Measurements from ENCODE around the gene HS6ST3.

HS6ST3 gene

GRCh38 chr13:96238241-96238640, 148.3 kb downstream of the HS6ST3 start:
- in situ Hi-C loops (cut with MboI; ENCODE audit: low sequenced_read_pairs, unreplicated experiment), result no loop called here
- DNase-seq (ENCODE audit: low spot score), result no peak

GRCh38 chr13:96238861-96239260, 149.0 kb downstream of the HS6ST3 start:
- DNase-seq (ENCODE audit: low spot score), result no peak
- no peak for TF ChIP-seq CTCF (IDR thresholded peaks at IDR 0.05; ENCODE audit: borderline replicate concordance, control extremely low read depth, extremely low read depth, insufficient read depth, missing control alignments)
- in situ Hi-C loops (cut with MboI; ENCODE audit: low sequenced_read_pairs, unreplicated experiment), result no loop called here

More at GRCh38 chr13:96238241-96238640, 148.3 kb downstream of the HS6ST3 start:
- no peak for TF ChIP-seq CTCF (IDR thresholded peaks at IDR 0.05; ENCODE audit: borderline replicate concordance, control extremely low read depth, extremely low read depth, insufficient read depth, missing control alignments)

GRCh38 chr13:96243376-96243775, 153.5 kb downstream of the HS6ST3 start:
- in situ Hi-C loops (cut with MboI; ENCODE audit: low sequenced_read_pairs, unreplicated experiment), result no loop called here
- TF ChIP-seq CTCF (IDR thresholded peaks at IDR 0.05; ENCODE audit: borderline replicate concordance, control extremely low read depth, extremely low read depth, insufficient read depth, missing control alignments), result no peak
- DNase-seq (ENCODE audit: low spot score), result no peak

- DNase-seq (ENCODE audit: low spot score), result no peak
- no peak for TF ChIP-seq CTCF (IDR thresholded peaks at IDR 0.05; ENCODE audit: borderline replicate concordance, control extremely low read depth, extremely low read depth, insufficient read depth, missing control alignments)
- in situ Hi-C loops (cut with MboI; ENCODE audit: low sequenced_read_pairs, unreplicated experiment), result no loop called here
Observed at GRCh38 chr13:96248103-96248502, 158.2 kb downstream of the HS6ST3 start.

GRCh38 chr13:96248996-96249395, 159.1 kb downstream of the HS6ST3 start:
- no peak for DNase-seq (ENCODE audit: low spot score)
- in situ Hi-C loops (cut with MboI; ENCODE audit: low sequenced_read_pairs, unreplicated experiment), result no loop called here
- no peak for TF ChIP-seq CTCF (IDR thresholded peaks at IDR 0.05; ENCODE audit: borderline replicate concordance, control extremely low read depth, extremely low read depth, insufficient read depth, missing control alignments)

- in situ Hi-C loops (cut with MboI; ENCODE audit: low sequenced_read_pairs, unreplicated experiment), result no loop called here
- DNase-seq (ENCODE audit: low spot score), result no peak
- no peak for TF ChIP-seq CTCF (IDR thresholded peaks at IDR 0.05; ENCODE audit: borderline replicate concordance, control extremely low read depth, extremely low read depth, insufficient read depth, missing control alignments)
Observed at GRCh38 chr13:96252903-96253302, 163.0 kb downstream of the HS6ST3 start.

- no peak for TF ChIP-seq CTCF (IDR thresholded peaks at IDR 0.05; ENCODE audit: borderline replicate concordance, control extremely low read depth, extremely low read depth, insufficient read depth, missing control alignments)
- no peak for DNase-seq (ENCODE audit: low spot score)
- in situ Hi-C loops (cut with MboI; ENCODE audit: low sequenced_read_pairs, unreplicated experiment), result no loop called here
Observed at GRCh38 chr13:96273196-96273595, 183.3 kb downstream of the HS6ST3 start.
